Measurements from ENCODE around the gene RAB1B.

The RAB1B gene

DNA sequence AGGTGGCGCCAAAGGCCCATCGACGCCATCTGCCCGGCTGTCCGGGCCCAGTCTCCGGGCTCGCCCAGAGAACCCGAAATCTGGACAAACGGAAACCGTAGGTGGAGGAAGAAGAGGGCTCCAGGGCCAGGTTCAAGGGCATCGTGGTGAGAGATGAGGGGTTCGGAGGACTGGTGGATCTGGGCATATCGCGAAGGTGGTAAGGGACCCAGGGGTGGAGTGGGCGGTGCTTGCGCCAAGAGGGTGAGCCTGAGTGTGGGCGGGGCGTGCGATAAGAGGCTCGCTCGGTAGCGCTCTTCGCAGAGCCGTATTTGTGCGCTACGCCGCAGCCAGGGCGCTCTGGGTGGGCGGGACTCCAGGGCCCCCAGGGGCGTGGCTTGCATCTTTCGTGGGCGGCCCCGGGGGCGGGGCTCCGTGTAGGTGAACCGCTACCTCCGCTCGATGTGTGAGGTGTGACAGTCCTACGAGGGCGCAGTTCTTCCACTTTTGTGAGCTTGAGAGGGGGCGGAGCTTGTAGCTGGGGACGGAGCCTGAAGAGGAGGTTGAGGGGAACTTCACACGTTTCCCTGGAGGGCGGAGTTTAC lies 43.6 kb downstream of the RAB1B start:
- Histone ChIP-seq H3K79me2 (ENCODE audit: insufficient read depth, low read length) (no peaks in the 10 kb centered on the region), H3K9me3 (ENCODE audit: low read length) (no peaks in the 10 kb centered on the region), H3K4me1 (ENCODE audit: insufficient read depth, low read length, severe bottlenecking) (peaks cover 20% of the 10 kb centered on the region), H4K20me1 (ENCODE audit: insufficient read depth, low read length) (no peaks in the 10 kb centered on the region), H3K27me3 (ENCODE audit: insufficient read depth, low read length) (no peaks in the 10 kb centered on the region), H3K27ac (ENCODE audit: low read depth, low read length, poor library complexity, severe bottlenecking) (peak overlapping the region; percentile 71), H3K4me3 (ENCODE audit: low read depth, low read length, poor library complexity, severe bottlenecking) (peak overlapping the region; percentile 70), H3K9ac (ENCODE audit: low read length) (peak overlapping the region; percentile 71), H3K36me3 (ENCODE audit: insufficient read depth, low read length) (no peaks in the 10 kb centered on the region), H3F3A (ENCODE audit: insufficient read depth, low read length) (no peaks in the 10 kb centered on the region), H3K4me2 (ENCODE audit: low read length) (peak overlapping the region; percentile 97), H2AFZ (ENCODE audit: low read length) (peak overlapping the region; percentile 76; the same call in 1 of the 2 replicates), H3K9me2 (ENCODE audit: low read depth, low read length) (no peaks in the 10 kb centered on the region)
- TF ChIP-seq, protein P1, sequence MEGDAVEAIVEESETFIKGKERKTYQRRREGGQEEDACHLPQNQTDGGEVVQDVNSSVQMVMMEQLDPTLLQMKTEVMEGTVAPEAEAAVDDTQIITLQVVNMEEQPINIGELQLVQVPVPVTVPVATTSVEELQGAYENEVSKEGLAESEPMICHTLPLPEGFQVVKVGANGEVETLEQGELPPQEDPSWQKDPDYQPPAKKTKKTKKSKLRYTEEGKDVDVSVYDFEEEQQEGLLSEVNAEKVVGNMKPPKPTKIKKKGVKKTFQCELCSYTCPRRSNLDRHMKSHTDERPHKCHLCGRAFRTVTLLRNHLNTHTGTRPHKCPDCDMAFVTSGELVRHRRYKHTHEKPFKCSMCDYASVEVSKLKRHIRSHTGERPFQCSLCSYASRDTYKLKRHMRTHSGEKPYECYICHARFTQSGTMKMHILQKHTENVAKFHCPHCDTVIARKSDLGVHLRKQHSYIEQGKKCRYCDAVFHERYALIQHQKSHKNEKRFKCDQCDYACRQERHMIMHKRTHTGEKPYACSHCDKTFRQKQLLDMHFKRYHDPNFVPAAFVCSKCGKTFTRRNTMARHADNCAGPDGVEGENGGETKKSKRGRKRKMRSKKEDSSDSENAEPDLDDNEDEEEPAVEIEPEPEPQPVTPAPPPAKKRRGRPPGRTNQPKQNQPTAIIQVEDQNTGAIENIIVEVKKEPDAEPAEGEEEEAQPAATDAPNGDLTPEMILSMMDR (IDR thresholded peaks at IDR 0.05; ENCODE audit: low read length) = peak; percentile 97; the same call in 1 of the 2 replicates
- TF ChIP-seq EZH2 (IDR thresholded peaks at IDR 0.05; ENCODE audit: borderline replicate concordance, low read length) = no peak

DNA sequence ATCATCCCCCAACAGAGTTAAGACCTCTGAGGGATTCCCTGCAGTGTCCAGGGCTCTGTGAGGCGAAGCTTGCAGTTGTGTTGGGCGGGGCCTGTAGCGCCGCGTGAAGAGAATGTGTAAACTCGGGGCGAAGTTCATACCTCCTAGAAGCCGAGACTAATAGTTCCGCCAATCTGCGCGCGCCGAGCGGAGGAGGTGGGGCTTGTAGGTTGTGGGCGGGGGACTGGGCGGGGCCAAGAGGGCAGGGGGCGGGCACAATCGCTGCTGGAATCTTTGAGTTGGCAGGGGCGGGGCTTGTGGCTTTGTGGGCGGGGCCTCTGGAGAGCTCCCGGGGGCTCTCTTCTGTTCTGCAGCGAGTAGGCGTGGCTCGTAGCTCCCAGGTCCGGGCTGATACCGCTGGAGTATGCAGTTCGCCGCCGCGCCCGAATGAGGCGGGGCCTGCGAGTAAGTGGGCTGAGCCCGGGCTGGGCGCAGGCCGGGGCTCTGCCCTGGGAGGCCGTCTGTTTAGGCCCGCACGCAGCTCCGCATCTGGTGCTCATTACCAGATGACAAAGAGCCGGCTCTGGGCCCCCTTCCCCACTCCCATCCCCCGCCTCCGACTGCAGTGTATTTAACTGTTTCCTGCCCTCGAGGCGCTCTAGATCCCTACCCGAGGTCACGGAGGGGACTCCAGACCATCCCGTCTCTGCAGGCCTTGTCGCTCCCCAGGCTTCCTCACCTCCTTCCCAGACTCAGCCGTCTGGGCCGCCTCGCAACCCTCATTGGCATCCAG lies 44.3 kb downstream of the RAB1B start:
- H4K20me1 ChIP-seq (ENCODE audit: insufficient read depth, low read length) = no peaks in the 10 kb centered on the region
- H3K4me1 ChIP-seq (ENCODE audit: insufficient read depth, low read length, severe bottlenecking) = peaks cover 27% of the 10 kb centered on the region
- H3K4me2 ChIP-seq (ENCODE audit: low read length) = peak overlapping the region; percentile 97
- H3K27ac ChIP-seq (ENCODE audit: low read depth, low read length, poor library complexity, severe bottlenecking) = peak overlapping the region; percentile 71
- no peaks in the 10 kb centered on the region for H3K79me2 ChIP-seq (ENCODE audit: insufficient read depth, low read length)
- H3K4me3 ChIP-seq (ENCODE audit: low read depth, low read length, poor library complexity, severe bottlenecking) = peak overlapping the region; percentile 70
- no peaks in the 10 kb centered on the region for H3K9me3 ChIP-seq (ENCODE audit: low read length)
- no peaks in the 10 kb centered on the region for H3K9me2 ChIP-seq (ENCODE audit: low read depth, low read length)
- H3K27me3 ChIP-seq (ENCODE audit: insufficient read depth, low read length) = no peaks in the 10 kb centered on the region
- H3K9ac ChIP-seq (ENCODE audit: low read length) = peak overlapping the region; percentile 53; the same call in 1 of the 2 replicates
- TF ChIP-seq EZH2 (IDR thresholded peaks at IDR 0.05; ENCODE audit: borderline replicate concordance, low read length) = no peak
- TF ChIP-seq, protein P1 (IDR thresholded peaks at IDR 0.05; ENCODE audit: low read length) = no peak
- H2AFZ ChIP-seq (ENCODE audit: low read length) = no peak overlapping the region
- no peaks in the 10 kb centered on the region for H3F3A ChIP-seq (ENCODE audit: insufficient read depth, low read length)
- H3K36me3 ChIP-seq (ENCODE audit: insufficient read depth, low read length) = no peaks in the 10 kb centered on the region

DNA sequence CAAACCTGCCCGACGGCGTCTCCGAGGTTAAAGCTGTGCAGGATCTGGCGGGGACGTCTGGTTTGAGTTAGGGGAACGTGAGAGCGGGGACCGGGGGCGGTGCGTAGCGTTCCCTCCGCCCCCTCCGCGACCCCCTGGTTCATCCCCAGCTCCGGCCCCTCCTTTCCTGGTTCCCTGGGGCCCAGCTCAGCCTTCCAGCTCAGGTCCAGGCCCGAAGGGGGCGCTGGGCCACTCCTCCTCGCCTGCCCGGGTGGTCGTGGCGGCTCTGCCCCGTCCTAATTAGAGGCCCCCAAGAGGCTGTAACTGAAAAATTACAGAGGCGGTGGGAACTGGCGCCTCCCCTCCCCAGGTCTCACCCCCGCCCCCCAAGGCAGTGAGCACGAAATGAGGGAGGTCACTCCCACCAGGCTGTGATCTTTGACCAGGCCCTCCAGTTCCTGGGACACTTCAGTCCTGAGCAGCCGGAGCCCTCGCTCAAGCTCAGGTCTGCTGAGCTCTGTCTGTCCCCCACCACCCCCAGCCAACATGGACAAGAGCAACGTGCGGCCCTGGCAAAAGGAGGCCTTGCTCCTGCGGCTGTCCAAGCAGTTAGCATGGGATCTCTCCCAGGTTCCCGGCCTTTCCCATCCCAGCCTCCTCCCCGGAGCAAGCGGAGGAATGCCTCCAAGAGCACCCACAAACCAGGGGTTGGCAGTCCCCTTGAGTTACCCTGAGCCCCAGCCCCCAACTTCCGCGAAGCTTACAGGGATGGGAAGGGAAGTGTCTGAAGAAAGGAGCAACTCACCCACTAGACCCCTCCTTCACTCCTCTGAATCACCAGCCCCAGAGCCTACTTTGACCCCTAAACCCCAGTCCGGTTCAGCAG lies 45.1 kb downstream of the RAB1B start:
- TF ChIP-seq EZH2 (IDR thresholded peaks at IDR 0.05; ENCODE audit: borderline replicate concordance, low read length) = no peak
- TF ChIP-seq, protein P1 (IDR thresholded peaks at IDR 0.05; ENCODE audit: low read length) = no peak
- H3K36me3 ChIP-seq (ENCODE audit: insufficient read depth, low read length) = no peaks in the 10 kb centered on the region
- H3K9ac ChIP-seq (ENCODE audit: low read length) = peak overlapping the region; percentile 44; the same call in 1 of the 2 replicates
- peak overlapping the region; percentile 52 for H3K4me3 ChIP-seq (ENCODE audit: low read depth, low read length, poor library complexity, severe bottlenecking)
- peak overlapping the region; percentile 73 for H3K4me2 ChIP-seq (ENCODE audit: low read length)
- H4K20me1 ChIP-seq (ENCODE audit: insufficient read depth, low read length) = no peaks in the 10 kb centered on the region
- no peaks in the 10 kb centered on the region for H3K27me3 ChIP-seq (ENCODE audit: insufficient read depth, low read length)
- no peak overlapping the region for H2AFZ ChIP-seq (ENCODE audit: low read length)
- no peaks in the 10 kb centered on the region for H3K9me2 ChIP-seq (ENCODE audit: low read depth, low read length)
- H3K9me3 ChIP-seq (ENCODE audit: low read length) = no peaks in the 10 kb centered on the region
- no peak overlapping the region for H3K27ac ChIP-seq (ENCODE audit: low read depth, low read length, poor library complexity, severe bottlenecking)
- H3K4me1 ChIP-seq (ENCODE audit: insufficient read depth, low read length, severe bottlenecking) = peaks cover 35% of the 10 kb centered on the region
- no peaks in the 10 kb centered on the region for H3F3A ChIP-seq (ENCODE audit: insufficient read depth, low read length)
- H3K79me2 ChIP-seq (ENCODE audit: insufficient read depth, low read length) = no peaks in the 10 kb centered on the region
